ENCODE results near the gene ETV6. TPM values are rescaled to one million over a fixed set of nuclear protein-coding genes. Genes with fewer than 3 reads are reported as not detected.

ETV6 gene
- total RNA-seq, 1 donor from 2014 or later: 15.2 TPM

DNA sequence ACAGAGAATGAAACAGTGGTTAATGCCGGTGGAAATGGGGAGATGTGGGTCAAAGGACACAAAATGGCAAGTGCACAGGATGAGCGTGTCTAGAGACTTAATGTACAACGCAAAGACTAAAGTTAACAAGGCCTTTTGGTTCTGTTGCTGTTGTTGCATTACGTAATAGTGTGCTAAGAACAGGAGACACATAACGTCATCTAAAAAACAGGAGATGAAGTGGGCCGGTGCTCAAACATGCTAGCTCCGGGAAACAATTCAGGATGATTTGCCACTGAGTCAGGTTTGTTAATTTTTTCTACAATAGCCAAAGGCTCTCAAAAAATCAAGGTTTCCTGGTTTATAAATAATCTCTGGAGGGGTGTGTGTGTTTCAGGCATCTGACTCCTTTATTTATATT is 55.5 kb downstream of the ETV6 start:
- DNase-seq (ENCODE audit: missing footprints) (no peak), ATAC-seq (no peak)
- intact Hi-C loops (cut with DNase I): loop anchor here (5.0 kb wide), 1 partner anchor 38 kb away; no protein-coding TSS in a partner anchor

DNA sequence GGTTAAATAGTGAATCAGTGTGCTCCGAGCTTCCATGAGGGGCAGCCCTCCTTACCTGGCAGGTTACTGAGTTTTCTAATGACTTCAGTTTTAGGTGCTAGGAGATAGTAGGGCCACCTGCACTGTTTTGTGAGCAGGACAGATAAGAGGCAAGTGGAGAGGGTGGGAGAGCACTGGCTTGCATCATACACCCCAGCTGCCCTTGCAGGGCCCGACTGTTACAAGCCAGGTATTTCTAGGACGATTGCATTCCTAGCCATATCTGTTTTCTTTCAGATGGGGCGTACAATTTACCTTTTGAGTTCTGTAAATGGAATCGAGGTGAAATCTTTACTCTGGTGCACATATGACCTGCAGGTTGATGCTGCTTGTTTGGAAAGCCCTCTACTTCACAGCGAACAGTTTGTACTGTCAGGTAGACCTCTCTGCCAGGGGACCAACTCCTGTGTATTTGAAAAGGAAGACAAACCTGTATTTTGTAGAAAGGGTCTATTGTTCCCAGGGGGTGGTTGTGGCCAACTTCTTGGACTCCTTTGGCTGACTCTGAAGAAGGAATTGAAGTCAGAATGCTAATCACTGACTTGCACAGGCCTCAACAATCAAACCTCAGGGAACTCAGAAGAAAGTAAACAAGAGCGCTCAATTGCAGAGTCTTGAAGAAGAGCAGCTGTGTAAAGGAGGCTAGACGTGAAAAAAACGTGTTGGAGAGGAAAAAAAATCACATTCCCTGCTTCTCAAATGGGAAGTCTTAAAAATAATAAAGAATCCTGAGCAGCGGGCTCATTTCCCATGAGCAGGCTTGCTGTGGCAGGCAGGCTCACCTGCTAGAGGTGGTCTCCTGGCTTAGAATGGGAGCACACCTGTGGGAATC is 57.3 kb downstream of the ETV6 start:
- intact Hi-C loops (cut with DNase I): loop anchor here (5.0 kb wide), 1 partner anchor 39 kb away; no protein-coding TSS in a partner anchor
- ATAC-seq: no peak
- no peak for DNase-seq (ENCODE audit: missing footprints)

DNA sequence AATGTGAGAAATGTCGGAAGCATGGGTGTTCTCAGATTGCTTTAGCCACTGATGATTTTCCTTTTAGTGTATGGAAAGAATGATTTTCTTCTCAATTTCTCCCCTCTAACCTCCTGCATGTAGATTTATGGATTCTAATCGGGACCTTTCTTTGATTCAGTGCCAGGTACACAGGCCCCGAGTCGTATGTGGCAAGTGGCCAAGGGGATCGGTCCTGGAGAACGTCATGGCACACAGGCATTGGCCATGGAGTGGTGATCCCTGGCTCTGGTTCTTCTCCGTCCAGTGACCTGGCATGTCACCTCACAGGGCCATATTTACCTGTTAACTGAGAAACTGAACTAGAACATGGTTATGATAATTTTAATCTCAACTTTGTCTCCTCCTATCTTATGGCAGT is 58.1 kb downstream of the ETV6 start:
- intact Hi-C loops (cut with DNase I): loop anchor here (5.0 kb wide), 1 partner anchor 40 kb away; no protein-coding TSS in a partner anchor
- ATAC-seq (peak; percentile 48), DNase-seq (ENCODE audit: missing footprints) (peak; percentile 68)

DNA sequence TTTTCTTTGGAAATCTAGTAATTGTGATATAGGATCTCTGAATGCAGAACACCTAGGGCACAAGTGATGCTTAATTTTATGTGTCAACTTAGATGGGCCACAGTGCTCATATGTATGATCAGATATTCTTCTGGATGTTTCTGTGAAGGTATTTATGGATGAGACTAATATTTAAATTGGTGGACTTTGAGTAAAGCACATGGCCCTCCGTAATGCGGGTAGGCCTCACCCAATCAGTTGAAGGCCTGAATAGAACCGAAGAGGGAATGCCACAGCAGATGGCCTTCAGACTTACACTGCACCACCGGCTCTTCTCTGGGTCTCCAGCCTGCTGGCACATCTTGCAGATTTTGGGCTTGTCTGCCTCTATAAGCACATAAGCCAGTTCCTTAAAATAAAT is 60.0 kb downstream of the ETV6 start:
- ATAC-seq: no peak
- intact Hi-C loops (cut with DNase I): loop anchor here (5.0 kb wide), 1 partner anchor 42 kb away; no protein-coding TSS in a partner anchor
- no peak for DNase-seq (ENCODE audit: missing footprints)

DNA sequence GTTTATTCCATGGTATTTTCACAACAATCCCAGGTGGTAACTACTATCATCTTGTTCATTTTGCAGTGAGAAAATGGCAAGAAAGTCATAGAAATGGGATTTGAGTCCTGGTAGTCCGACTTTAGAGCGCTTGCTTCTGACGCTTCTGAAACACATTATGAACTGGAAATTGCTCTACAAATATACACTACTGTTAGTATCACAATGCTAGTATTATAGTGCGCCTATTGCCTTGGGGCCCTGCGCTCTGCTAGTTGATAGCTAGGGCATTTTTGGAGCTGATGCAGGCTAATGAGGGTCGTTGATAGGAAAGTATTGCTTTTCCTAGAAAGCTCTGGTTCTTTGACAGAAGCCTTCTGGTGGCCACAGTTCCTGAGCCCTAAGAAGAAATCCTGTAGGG is 61.0 kb downstream of the ETV6 start:
- DNase-seq (ENCODE audit: missing footprints) (no peak), ATAC-seq (no peak)
- intact Hi-C loops (cut with DNase I): loop anchor here (5.0 kb wide), 1 partner anchor 58 kb away; no protein-coding TSS in a partner anchor

DNA sequence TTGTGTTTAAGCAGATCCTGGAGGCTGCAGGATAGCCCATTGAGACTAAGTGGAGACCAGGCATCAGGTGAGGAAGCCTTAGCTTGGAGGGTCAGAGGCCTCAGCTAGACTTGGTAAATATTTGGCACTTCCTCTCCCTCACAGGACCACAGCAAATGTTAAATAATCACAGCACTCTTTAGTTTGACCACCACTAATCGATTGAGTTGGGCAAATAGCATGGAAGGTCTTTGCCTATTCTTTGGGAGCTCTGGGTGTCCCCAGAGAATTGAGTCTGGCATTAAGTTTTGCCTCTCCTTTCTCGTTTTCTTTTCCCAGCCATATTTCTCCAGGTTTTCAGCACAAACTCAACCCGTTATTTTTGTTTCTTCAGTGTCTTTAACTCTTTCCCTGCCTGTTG is 61.4 kb downstream of the ETV6 start:
- ATAC-seq (no peak), DNase-seq (ENCODE audit: missing footprints) (no peak)
- intact Hi-C loops (cut with DNase I): loop anchor here (5.0 kb wide), 1 partner anchor 59 kb away; no protein-coding TSS in a partner anchor

DNA sequence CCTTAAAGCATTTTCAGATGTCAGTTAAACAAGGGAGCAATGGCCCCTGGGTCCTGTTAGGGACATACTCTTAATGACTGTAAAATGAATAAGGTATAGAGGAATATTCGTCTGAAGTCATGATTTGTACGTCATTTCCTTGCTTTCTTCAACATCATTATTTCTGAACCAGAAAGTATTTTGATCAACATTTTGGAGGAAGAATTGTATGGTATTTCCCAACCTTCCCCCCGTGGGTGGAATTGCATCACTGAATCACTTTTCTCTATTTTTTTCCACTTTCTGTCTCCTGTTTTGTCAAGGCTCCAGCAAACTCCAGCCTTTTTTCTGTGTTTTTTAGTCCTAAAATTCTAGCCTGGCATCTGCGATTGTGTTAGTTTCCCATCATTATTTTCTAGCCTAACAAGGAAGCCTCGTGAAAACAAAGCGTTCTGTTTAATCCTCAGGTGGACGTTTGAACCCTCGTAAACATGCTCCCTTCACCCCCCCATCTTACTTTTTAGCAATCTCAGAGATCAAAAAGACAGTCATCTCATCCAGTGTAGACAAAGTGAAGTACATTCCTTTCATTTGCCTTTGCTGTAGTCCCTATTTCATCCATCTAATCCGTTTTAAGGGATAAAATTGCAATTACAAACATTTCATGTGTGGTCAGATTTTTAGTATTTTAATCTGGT is 62.3 kb downstream of the ETV6 start:
- ATAC-seq (no peak), DNase-seq (ENCODE audit: missing footprints) (no peak)
- intact Hi-C loops (cut with DNase I): loop anchor here (5.0 kb wide), 1 partner anchor 59 kb away; no protein-coding TSS in a partner anchor

DNA sequence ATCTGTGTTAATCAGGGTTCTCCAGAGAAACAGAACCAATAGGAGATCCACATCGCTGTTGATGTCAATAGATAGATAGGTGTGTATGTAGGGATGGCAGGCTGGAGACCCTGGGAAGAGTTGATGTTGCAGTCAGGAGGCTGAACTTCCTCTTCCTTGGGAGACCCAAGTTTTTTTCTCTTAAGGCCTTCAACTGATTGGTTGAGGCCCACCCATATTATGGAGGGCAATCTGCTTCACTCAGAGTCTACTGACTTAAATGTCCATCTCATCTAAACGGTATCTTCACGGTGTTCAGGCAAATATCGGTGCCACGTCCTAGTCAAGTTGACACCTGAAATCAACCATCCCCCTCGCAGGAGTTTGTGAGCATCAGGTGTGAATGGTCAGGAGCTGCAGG is 63.0 kb downstream of the ETV6 start:
- intact Hi-C loops (cut with DNase I): loop anchor here (5.0 kb wide), 1 partner anchor 60 kb away; no protein-coding TSS in a partner anchor
- ATAC-seq (no peak), DNase-seq (ENCODE audit: missing footprints) (no peak)

DNA sequence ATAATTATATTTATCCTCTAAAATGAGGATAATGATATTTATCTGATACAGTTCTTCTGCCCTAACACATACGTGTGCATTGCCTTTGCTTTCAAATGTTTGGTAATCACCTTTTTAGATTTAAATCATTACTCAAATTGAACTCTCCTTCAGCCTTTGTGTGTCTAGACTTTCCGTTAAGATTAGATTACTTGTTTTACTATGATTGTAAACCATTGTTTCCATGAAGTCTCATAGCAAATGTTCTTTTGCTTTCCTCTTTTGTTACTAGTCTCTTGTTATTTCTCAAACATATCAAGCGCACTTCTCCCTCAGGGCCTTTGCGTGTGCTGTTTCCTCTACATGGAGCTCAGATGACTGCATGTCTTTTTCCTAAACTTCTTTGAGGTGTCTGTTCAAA is 63.7 kb downstream of the ETV6 start:
- intact Hi-C loops (cut with DNase I): loop anchor here (5.0 kb wide), 1 partner anchor 61 kb away; no protein-coding TSS in a partner anchor
- DNase-seq (ENCODE audit: missing footprints): no peak
- ATAC-seq: no peak

DNA sequence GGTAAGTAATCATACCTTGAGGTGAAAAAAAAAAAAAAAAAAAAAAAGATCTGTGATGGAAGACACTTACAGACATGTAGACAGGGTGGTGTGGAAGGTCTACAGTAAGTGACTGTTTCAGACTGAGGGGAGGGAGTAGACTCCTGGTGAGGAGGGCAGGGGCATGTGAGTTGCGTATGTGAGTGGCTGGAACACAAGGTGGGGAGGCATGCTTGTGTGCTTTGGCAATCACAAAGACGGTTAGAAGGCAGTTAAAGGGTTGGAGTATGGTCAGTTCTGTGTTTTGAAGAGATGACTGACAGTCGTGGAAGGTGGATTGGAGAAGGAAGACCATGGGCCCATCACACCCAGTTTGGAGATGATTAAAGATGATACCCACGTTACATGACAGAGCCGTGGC is 65.2 kb downstream of the ETV6 start:
- DNase-seq (ENCODE audit: missing footprints) (no peak), ATAC-seq (no peak)
- intact Hi-C loops (cut with DNase I): loop anchor here (5.0 kb wide), 1 partner anchor 62 kb away; no protein-coding TSS in a partner anchor

DNA sequence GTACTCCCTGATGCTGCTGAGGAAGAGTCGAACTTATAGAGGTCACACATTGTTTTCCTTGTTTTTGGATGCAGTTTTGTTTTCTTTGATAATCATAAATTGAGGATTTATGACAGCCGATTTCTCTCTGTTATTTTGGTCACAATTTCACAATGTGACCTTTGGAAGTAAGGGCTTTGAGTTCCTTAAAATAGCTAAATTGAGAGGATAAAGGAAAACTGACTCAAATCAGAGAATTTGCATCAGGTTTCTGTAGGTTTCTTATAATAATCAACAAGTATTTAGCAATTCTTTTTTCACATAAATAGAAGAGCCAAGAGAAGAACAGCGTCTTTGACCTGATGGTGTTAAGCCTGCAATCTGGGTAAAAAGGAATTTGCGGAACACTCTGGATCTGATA is 66.1 kb downstream of the ETV6 start:
- ATAC-seq (no peak), DNase-seq (ENCODE audit: missing footprints) (no peak)
- intact Hi-C loops (cut with DNase I): no loop called here

DNA sequence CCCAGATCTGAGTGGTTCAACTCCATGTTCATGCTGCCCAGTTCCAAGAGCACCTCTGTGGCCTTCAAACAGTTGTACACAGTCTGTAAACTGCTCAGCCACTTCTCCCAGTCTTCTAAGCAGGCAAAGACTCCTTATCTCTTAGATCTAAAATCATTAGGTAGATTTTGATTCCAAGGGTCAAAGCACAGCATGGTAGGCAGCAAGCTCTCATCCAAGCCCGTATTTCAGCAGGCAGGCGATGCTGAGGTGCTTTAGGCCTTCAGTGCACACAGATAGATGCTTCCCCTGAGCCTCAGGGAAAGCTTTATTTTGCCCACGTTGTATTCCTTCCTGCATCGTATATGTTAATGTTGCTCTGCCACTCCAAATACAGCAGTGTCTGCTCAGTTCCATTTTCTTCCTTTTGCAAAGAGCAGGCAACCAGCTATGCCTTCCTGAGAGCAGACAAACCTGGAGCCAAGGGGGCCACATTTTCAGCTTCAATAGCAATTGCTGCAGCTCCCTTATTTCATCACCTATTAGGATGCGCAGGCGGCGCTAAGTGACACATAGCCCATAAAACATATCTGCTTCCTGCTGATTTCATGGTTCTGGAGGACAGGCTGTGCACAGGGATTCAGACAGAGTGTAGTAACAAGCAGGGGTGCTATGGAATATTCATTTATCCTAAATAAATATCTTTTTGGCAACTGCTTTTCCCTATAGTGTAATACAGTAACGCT is 67.5 kb downstream of the ETV6 start:
- intact Hi-C loops (cut with DNase I): no loop called here
- no peak for DNase-seq (ENCODE audit: missing footprints)

DNA sequence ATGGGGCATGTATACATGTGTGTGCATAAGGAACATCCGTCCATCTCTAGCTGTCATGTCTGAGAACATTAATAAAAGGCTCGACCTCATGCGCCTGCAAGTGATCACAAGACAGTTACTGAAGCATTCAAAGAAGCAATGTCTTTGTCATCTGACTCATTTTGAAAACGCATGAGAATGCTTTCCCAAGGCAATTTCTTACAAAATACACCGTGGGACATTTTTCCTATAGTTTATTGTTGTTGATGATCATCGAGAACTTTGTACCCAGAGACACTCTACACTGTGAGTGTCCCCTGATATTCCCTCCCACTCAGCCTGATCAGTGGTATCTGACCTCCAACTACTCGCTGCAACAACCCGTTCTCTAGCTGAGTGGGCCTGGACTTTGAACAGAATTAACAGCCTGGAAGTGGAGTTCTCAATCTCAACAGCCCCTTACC is 68.1 kb downstream of the ETV6 start:
- intact Hi-C loops (cut with DNase I): no loop called here

More for the DNA sequence above, 67.5 kb downstream of the ETV6 start:
- no peak for ATAC-seq

DNA sequence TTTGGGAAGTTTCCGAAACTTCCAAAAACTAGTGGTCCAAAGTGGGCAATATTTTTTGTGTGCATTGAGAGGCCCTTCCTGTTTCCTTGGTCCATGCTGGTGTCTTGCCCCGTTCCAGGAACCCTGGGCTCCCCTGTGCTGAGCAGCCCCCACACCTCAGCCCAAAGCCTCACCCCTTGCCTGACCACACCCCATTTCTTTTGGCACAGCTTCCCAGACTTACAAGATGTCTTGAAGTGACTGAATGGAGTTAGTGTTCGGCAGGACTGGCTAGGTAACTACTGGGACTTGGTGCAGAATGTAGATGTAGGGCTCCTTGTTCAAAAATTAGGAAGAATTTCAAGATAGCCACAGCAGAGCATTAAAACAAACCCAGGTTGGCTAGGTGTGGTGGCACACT is 68.6 kb downstream of the ETV6 start:
- intact Hi-C loops (cut with DNase I): no loop called here
- no peak for DNase-seq (ENCODE audit: missing footprints)
- no peak for ATAC-seq

More for the DNA sequence above, 68.1 kb downstream of the ETV6 start:
- no peak for DNase-seq (ENCODE audit: missing footprints)
- no peak for ATAC-seq

DNA sequence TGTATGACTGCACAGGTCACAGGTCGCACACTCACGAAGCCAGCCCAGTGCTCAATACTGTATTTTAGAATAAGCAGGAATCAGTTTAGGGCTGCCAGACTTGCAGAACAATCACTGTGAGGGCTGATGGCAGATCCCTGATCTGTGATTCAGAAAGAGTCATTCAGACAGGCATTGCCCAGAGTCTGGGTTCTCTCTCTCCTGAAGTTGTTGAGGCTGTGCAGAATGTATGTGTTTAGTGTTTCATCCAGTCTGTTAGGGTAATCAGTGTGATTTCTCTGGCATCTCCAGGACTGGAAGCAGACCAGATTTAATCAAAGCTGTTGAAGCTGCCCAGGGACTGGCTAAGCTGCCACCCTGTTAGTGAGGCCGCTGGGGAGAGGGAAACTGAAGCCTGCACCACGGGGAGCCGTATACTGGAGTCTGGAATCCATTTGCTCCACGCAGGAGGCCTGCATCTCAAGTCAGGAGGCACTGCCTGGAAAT is 69.3 kb downstream of the ETV6 start:
- no peak for DNase-seq (ENCODE audit: missing footprints)
- intact Hi-C loops (cut with DNase I): no loop called here
- ATAC-seq: peak; percentile 72

DNA sequence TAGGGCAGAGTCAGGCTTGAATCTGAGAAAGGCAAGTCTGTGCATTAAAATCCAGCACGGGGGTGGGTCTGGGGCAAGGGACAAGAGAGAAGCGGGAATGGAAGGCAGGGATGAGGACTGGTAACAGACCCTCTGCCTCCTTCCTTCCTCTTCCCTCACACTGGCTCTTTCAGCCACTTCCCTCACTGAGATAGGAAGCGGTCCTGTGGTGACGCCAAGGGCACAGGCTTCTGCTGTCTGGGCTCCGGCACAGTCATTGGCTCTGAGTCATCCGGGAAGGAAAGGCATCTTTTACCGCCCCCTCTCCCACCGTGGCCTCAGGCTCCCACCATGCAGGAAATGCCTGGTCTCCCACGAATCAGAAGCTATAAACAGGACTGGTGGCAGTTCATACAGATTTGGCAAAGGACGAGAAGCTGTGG is 70.2 kb downstream of the ETV6 start:
- DNase-seq (ENCODE audit: missing footprints): peak; percentile 77
- ATAC-seq: peak; percentile 70

DNA sequence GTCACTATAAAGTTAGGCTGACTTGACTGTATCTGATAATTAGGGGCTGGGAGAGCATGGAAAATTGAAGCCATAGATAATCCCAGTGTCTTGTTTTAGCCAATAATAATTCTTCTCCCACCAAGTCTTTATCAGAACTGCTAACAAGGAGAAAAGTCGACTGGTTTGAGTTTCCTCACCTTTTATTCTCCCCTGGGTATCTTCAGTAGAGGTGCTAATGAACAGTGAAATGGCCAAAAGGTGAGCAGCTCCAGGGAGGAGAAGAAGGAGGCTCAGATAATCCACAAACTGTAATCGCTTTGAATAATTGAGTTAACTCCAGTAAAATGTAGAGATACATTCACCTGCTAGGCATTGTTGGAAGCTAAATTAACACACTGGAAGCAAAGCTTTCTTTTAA is 72.6 kb downstream of the ETV6 start:
- intact Hi-C loops (cut with DNase I): no loop called here
- DNase-seq (ENCODE audit: missing footprints): no peak
- no peak for ATAC-seq

More for the DNA sequence above, 70.2 kb downstream of the ETV6 start:
- intact Hi-C loops (cut with DNase I): no loop called here

DNA sequence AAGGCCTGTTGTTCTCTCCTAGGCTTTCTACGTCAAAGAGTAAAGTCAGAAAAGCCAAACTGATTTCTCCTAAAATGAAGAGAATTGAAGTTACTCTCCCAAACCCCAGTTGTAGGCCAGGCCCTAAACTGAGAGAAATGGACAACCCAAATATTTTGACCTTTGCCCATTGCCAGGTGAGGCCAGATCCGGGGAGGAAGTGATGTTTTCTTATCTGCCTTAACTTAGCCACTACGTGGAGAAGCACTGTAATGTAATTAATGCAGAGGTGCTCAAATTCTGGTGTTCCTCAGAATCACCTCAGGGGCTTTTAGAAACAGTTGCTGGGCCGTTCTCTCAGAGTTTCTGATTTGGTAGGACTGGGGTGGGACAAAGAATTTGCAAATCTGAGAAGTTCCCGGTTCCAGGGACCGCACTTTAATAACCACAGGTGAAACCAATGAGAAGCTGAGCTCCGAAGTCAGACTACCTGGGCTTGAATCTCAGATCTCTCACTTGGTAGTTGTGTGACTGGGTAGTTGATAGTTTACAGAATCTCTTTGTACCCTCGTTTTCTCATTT is 73.2 kb downstream of the ETV6 start:
- intact Hi-C loops (cut with DNase I): no loop called here
- ATAC-seq (no peak), DNase-seq (ENCODE audit: missing footprints) (no peak)
